DMS53 treated with DMSO at 0.1 percent for 48 hours (cell line): ENCODE results near the gene RPL6.

Experiments
- DNase-seq: peaks from one replicate; lab custom pipeline; 2025; ENCODE audit not compliant: unreplicated experiment; lab: John Stamatoyannopoulos, UW

The RPL6 gene

GRCh38 chr12:112381406-112381882 is 28.0 kb downstream of the RPL6 start:
- DNase-seq = no peak

- DNase-seq = no peak
These were observed 28.6 kb downstream of the RPL6 start for GRCh38 chr12:112380663-112381405.

- DNase-seq = no peak
These were observed 34.3 kb downstream of the RPL6 start for GRCh38 chr12:112375105-112375504.

- no peak for DNase-seq
These were observed 35.2 kb downstream of the RPL6 start for GRCh38 chr12:112374166-112374740.

- DNase-seq = no peak
These were observed 38.4 kb downstream of the RPL6 start for GRCh38 chr12:112370868-112371510.

- DNase-seq = no peak
These were observed 39.2 kb downstream of the RPL6 start for GRCh38 chr12:112370199-112370598.

- DNase-seq = no peak
These were observed 40.5 kb downstream of the RPL6 start for GRCh38 chr12:112368856-112369255.

- DNase-seq = no peak
These were observed 41.4 kb downstream of the RPL6 start for GRCh38 chr12:112367965-112368364.

GRCh38 chr12:112362310-112362709 is 47.1 kb downstream of the RPL6 start:
- no peak for DNase-seq

GRCh38 chr12:112361271-112361670 is 48.1 kb downstream of the RPL6 start:
- no peak for DNase-seq

- no peak for DNase-seq
These were observed 50.1 kb downstream of the RPL6 start for GRCh38 chr12:112359290-112359689.

- no peak for DNase-seq
These were observed 52.2 kb downstream of the RPL6 start for GRCh38 chr12:112357214-112357613.
